ENCODE results near the gene TNS2.
"Not testable (repeated sequence)": the region's sequence is repeated elsewhere in the genome, so short reads cannot be mapped to it uniquely, and the experiment has no call there.

Gene TNS2

DNA sequence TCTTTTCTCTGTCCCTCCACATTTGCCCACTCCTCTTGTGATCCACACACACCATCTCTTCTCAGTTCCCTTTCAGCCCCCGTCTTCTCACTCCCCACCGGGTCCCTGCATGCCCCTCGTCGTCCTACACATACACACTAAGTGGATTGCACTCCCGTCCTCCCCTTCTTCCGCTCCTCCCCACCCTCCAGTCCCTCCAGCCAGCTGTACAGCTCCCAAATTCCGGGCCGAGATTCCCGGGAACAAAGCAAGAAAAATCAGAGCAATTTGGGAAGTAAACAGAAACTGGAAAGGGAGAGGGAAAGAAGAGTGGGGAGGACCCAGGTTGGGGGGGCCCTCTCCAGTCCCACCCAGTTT lies 47.3 kb downstream of the TNS2 start:
- no peak for DNase-seq

DNA sequence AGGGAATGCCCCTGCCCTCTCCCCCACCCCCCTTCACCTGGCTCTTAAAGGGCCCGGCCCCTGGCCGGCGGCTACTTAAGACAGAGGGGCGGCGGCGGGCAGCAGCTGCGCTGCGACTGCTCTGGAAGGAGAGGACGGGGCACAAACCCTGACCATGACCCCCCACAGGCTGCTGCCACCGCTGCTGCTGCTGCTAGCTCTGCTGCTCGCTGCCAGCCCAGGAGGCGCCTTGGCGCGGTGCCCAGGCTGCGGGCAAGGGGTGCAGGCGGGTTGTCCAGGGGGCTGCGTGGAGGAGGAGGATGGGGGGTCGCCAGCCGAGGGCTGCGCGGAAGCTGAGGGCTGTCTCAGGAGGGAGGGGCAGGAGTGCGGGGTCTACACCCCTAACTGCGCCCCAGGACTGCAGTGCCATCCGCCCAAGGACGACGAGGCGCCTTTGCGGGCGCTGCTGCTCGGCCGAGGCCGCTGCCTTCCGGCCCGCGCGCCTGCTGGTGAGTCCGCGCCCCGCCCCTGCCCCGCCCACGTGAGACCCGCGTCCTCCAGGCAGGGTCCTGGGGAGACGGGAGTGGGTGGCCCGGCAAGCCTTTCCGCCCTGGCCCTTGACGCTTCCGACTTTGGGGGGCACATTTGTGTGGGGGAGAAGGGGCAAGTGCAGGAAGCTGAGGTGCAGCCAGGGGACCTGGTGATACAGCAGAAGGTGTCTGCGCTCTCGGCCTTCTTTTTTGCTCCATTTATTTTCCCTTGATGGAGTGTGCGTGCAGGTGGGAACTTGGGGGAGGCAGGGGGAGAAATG lies 47.9 kb downstream of the TNS2 start, which contains the start of gene IGFBP6:
IGFBP6 (plus strand) TSS at position 104 of the 790 bp plus-strand sequence; CDS start at position 155, 51 bp downstream.
- peak; percentile 54 for DNase-seq

DNA sequence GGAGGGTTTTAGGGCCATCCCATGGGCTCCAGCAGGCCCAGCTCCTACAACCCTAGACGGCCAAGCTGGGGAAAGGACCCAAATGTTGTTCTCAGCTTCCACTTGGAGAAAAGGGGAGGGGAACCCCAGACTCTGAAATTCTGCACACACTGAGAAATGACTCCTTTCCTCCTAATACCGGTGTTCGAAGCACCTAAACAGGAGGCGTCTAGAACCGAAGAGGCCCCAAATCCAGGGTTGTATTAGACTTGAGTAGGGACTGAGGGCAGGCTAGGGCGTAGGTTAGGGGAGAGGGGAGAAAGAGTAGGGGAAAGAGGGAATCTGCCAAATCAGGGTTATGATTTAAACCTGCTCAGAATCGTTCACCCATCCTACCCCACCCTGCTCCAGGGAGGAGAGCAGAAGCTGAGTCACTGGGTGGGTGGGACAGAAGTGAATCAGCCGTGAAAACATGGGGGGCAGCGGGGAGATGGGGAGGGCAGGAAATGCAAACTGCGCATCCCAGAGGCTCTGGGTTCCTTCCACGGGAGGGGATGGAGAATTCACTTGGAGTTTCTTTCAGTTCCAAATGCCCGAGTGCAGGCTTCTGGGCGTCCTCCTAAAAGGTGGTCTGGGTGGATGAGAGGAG lies 48.6 kb downstream of the TNS2 start:
- DNase-seq, result no peak

DNA sequence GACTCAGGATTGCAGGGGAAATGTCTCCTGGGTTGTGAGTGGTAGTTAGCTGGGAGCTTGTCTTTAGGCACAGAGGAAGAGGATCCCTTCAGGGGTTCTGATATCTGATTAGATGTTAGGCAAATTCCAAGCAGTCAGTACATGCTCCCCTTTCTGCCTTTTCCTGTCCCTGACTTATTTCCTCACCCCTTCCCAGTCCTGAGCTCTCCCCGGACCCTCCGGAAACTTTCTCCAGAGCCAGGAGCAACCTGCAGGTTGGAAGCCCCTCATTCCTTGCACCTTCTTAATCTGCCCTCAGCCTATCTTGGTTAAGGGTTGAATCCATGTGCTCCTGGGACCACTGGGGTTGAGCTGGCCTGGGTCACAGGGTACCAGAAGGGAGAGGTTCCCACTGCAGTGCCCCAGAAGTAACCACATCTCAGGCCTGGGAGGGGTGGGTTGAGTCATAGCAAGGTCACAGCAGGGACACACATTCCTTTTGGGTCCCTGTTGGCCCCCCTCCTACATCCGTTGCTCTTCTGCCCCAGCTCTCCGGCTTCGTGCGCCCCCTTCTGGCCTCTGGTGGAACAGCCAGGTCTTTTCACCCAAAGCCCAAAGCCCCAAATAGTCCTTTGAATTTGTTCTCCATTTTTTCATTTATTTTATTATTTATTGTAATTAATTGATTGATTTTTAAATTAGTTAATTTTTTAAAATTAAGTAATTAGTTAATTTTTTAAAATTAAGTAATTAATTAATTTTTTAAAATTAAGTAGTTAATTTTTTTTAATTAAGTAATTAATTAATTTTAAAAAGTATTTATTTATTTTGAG lies 49.4 kb downstream of the TNS2 start:
- DNase-seq, result peak; percentile 88

DNA sequence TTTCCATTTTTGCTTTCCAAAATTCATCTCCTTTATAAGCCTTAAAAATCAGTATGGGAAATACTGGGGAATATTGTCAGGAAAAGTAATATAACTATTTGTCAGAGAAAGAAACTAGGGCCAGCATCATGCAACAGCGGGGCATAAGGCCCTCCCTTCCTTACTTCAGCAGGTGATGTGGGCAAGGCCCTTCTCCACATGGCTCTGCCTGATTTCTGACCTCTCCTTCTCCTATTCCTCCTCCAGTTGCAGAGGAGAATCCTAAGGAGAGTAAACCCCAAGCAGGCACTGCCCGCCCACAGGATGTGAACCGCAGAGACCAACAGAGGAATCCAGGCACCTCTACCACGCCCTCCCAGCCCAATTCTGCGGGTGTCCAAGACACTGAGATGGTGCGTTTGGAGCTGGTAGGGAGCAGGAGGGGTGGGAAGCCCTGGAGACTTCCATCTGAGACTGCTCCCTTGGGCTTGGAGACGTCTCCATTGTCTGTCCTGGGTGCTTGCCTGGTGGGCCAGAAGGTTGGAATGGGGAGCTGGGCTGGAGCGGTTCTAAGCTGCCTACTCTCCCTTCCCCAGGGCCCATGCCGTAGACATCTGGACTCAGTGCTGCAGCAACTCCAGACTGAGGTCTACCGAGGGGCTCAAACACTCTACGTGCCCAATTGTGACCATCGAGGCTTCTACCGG lies 50.7 kb downstream of the TNS2 start:
- no peak for DNase-seq

DNA sequence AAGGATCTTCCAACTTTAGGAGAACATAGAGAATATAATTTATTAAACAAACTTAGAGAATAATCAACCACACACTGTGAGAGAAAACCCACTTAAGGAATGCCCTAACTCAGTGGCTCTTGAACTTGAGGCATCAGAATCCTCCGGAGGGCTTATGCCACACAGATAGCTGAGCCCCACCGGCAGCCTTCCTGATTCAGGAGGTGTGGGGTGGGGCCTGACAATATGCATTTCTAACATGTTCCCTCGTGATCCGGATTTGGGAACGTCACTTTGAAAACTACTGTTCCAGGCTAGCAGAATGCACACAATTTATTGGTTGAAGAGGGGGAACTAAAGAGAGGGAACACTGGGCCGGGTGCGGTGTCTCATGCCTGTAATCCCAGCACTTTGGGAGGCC lies 51.4 kb downstream of the TNS2 start:
- no peak for DNase-seq

DNA sequence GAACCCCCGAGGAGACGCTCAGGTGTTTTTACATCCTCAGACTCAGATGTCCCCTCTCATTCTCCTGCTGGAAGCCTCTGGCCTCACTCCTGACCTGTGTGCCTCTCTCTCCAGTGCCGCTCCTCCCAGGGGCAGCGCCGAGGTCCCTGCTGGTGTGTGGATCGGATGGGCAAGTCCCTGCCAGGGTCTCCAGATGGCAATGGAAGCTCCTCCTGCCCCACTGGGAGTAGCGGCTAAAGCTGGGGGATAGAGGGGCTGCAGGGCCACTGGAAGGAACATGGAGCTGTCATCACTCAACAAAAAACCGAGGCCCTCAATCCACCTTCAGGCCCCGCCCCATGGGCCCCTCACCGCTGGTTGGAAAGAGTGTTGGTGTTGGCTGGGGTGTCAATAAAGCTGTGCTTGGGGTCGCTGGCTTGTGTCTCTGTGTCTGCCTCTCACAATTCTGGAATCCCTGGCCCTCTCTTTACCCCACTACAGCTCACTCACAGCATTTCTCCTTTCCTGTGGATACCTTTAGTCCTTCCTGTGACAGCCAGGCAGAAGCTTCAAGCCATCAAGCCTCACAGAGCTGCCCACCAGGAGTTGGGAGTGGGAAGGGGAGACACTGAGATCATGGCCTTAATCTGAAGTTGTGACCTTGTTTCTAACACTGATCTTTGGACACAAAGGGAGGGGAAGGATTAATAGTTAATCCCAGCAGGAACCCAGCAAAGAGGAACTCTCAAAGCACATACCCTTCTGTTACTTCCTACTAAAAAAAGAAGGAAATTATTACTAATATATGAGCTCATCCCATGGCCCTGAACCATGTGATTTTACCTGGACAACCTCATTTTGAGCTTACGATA lies 52.3 kb downstream of the TNS2 start:
- no peak for DNase-seq

DNA sequence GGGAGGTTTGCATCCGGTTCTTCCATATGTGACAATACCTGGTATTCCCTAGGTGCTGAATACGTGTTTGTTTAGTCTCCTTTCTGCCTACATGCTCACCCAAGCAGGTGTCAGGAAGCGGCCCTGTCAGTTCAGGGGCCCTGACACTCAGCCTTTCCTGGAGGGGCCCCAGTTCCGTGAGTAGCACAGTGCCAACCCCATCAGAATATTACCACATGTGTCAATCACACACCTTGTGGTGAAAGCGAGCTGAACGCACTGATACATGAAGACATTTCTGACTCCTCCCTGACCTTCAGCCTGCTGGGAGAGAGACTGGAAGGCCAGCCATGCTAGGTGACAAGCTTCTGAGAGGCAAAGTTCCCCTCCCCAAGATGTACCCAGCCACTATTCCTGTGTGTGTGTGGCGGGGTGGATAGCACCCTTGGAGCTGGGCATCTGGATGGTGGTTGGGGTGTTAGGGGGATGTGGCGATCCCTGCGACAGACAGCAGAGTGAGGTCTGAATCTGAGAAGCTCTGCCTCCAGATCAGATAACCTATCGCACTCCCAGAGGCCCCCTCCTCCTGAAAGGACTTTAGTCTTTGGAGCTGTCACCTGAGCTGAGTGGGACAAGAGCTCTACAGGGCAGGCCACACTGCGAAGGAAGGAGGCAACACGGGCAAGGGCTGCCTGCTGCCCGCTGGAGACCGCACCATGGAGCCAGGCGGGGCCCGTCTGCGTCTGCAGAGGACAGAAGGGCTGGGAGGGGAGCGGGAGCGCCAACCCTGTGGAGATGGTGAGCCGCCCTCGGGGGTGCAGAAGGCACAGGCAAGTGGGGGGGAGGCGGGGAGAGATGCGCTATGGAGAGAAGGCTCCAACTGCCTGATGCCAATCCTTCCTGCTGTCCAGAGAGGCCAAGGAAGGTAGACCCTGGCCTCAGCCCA lies 53.3 kb downstream of the TNS2 start, which contains the start of gene SOAT2:
SOAT2 (plus strand) TSS at position 604 of the 925 bp plus-strand sequence; CDS start at position 696, 92 bp downstream.
- peak; percentile 57 for DNase-seq

DNA sequence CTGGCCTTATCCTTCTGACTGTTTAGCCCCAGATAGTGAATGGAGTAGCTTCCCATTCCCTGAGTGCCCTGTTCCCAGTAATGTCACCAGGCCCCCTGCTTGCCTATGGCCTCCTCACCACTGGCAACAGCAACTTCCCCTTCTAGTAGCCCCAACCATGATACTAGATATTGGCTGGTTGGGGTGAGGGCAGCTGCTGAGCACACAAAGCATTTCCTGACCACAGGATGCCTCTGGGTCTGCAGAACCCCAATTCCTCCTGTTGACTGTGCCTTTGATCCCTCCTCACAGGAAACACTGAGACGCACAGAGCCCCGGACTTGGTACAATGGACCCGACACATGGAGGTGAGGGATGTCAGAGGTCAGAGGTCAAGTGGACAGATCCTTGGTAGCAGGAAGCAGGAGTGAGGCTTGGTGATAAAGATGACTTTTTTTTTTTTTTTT lies 54.0 kb downstream of the TNS2 start:
- peak; percentile 26 for DNase-seq

DNA sequence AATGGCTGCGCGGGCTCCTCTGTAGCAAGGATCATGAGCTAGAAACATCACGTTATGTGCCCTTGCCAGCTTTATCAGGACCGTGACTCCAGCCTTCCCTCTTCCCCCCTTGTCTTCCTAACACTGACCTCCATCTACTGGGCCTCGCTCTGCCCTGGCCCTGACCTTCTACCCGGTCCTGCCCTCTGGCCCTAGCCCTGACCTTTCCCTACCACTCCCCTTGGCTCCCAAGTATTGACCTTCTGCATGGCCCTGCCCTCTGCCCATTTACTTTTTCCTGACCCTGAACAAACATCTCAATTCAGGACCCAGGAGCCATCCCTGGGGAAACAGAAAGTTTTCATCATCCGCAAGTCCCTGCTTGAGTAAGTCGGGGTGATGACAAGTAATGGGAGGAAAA lies 55.4 kb downstream of the TNS2 start:
- no peak for DNase-seq

DNA sequence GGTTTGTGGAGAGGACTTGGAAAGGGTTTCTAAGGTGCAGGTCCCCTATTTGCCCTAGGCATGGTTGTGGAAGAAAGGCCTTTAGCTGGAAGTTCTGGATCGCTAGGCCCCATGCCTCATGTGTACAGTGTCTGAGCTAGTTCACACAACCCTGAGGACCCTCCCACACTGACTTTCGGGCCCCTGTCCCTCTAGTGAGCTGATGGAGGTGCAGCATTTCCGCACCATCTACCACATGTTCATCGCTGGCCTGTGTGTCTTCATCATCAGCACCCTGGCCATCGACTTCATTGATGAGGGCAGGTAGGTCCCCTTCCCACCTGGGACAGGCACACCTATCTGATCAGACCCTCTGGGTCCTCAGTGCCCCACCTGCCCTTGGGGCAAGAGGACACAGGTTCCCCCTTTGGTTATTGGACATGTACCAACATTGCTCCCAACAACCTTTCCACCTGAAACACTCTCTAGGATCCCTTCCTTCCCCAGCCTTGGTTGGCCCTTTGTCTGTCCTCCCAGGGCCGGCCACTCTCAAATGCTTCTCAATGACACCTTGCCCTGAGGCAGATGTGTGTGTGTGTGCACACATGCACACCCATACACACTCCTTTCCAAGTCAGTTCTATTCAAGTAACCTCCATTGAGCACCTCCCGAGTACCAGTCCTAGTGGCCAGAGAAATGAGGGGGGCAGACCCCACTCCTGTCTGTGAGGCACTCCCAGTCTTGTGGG lies 56.0 kb downstream of the TNS2 start:
- DNase-seq, result no peak

DNA sequence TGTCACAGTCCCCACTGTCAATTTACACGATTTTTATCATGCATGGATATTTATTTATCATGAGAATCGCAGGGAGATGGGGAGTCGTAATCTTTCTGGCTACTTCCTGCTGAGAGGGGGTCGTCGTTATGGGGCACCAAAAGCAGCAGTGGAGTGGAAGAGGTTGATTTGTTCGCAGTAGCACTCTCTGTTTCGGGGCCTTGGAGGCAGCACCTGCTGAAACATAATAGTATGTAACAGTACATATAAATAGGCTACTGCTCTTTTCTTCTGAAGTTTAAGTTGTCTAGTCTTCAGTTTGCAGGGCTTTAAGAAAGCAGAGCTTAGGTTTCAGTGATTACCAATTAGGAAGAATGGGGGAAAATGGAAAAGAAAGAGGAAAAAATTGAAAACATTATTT lies 57.3 kb downstream of the TNS2 start:
- DNase-seq, result no peak

DNA sequence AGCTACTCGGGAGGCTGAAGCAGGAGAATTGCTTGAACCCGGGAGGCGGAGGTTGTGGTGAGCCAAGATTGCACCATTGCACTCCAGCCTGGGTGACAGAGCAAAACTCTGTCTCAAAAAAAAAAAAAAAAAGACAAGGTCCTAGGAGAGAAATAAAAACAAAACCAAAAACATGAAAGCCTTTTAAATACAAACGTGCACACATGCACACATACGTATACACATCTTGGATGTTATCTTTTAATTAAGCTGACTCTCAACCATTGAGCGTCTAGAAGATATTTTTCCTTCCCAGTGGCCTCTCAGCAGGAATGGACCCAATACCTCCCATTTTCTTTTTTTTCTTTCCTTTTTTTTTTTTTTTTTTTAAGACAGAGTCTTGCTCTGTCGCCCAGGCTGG lies 62.6 kb downstream of the TNS2 start:
- not testable (repeated sequence) for DNase-seq

DNA sequence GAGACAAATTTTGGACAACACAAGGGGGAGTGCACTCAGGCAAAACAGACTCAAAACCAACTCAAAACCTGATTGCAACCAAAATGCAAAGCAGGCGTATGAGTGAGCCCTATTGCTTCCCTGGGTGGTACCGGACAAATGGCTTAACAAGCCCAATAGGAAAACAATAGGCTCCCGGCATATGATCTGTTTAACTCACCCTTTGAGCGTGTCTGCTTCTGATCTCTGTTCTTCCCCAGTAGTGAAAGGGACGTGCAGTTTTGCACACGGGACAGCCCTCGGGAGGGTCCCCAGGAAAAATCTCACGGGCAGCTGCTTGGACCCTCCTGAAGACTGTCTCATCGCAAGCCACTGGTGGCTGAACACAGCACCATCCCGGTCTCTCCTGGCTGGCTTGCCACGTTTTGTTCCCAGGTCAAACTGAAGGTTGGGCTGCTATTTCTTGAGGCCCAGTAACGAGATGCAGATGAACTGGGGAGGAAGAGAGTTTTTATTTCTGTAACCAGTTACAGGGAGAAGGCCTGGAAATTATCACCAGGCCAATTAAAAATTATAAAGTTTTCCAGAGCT lies 63.4 kb downstream of the TNS2 start:
- no peak for DNase-seq

DNA sequence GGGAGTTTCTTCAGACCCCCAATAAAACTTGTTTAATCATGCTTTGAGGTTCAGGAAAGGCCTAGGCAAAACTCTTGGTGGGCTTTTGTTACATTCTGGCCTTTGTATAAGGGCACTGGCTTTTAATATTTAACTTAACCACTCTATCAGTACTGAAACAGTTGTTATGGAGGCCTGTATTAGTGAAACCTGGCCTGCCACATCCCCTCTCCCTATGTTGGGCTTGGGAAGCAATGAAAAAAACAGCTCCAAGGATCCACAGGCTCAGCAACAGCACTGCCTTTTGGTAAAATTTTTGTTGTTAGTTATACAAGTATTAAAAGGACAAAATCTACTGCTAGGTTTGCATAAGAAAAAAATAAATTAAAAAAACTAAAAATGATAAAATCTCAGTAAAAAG lies 64.1 kb downstream of the TNS2 start:
- no peak for DNase-seq
